HCT116 (cell line): ENCODE data around the gene KPNA1.

Source experiments
- ELF1 ChIP-seq: IDR thresholded peaks from 2 replicates; pipeline ENCODE4 v1.6.1; 2012; ENCODE audit warnings: low read depth, borderline replicate concordance
- TCF7L2 ChIP-seq: IDR thresholded peaks from 2 replicates; pipeline ENCODE4 v1.7.0; 2011; ENCODE audit warnings: borderline replicate concordance, inconsistent platforms; ENCODE audit not compliant: insufficient read depth, insufficient read length; ENCODE audit errors: extremely low read depth

DNA sequence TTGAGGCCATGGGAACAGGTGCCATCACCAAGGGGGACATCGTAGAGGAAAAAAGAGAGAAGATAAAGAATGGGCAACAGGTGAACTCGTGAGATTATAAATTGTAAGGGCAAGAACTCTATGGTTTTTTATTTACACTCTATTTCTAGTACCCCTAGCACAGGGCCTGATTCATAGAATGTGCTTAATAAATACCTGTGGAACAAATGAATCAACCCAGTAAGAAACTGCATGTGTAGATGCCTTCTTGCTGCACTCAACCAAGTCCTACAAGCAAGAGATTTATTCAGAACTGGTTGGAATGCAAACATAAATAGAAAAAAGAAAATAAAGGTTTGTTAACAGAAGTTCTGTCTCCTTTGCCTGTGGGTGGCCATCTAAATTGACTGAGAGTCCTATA, 18.7 kb upstream of the KPNA1 start:
- no peak for TF ChIP-seq ELF1
- no peak for TF ChIP-seq TCF7L2
